GM23248 (cell line): ENCODE results near the gene PIGM.

Experiments
- EZH2 ChIP-seq: fragments of 200-600 bp; sonication (generic); IDR thresholded peaks from 2 replicates; pipeline ENCODE4 v1.6.1; 2018; ENCODE audit warnings: antibody characterized with exemption, mild to moderate bottlenecking; ENCODE audit not compliant: insufficient read depth, poor library complexity, severe bottlenecking
- EZH2phosphoT487 ChIP-seq: fragments of 200-600 bp; sonication (generic); IDR thresholded peaks from 2 replicates; pipeline ENCODE4 v1.6.1; 2018; ENCODE audit warnings: antibody characterized with exemption, moderate library complexity, mild to moderate bottlenecking, low read depth; ENCODE audit not compliant: insufficient read depth

DNA sequence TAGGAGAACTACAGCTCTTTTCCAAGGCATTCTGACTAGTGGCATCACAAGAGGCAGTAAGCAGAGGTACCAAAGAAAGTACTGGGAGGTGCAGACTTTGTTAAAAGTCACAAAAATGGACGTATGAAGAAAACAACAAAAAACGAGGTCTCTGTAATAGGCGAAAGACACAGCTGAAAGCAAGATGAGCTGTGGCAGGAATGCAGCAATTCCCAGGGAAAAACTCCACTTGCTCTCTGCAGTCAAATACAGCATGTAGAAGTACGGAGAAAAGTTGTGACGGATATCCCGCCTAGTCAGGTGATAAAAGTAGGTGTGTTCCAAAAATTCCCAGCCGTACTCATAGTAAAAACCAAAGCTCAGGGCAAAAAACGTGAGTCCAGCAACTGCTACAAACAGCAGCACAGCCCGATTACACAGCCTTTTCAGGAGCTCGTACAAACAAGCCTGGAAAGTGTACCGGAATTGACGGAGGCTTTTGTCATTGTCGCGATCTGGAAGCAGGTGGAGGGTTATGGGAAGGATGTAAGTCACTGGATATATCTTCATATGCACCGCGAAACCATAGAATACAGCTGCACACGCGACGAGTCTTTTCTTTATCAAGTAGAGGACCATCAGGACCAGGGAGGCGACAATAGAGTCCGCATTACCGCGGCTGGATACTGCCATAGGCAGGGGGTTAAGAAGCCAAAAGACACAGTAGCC lies 979 bp downstream of the PIGM start:
- no peak for TF ChIP-seq EZH2phosphoT487
- no peak for TF ChIP-seq EZH2
